Measurements from ENCODE around the gene SPATA1. TPM values are rescaled to one million over a fixed set of nuclear protein-coding genes. Genes with fewer than 3 reads are reported as not detected.

The SPATA1 gene
- total RNA-seq, 2 experiments from 2014 or later, result 1.4 to 4.8 TPM

- BruUV-seq (replicated peaks), result no TSS peak
- no peak overlapping the region for H3K27ac ChIP-seq (ENCODE audit: low read depth, low read length, poor library complexity, severe bottlenecking)
- TF ChIP-seq CTCF (conservative IDR thresholded peaks at IDR 0.05; ENCODE audit: low read length) (no peak), EZH2phosphoT487 (IDR thresholded peaks at IDR 0.05; ENCODE audit: borderline replicate concordance, low read depth, low read length) (no peak)
- H3K4me2 ChIP-seq (ENCODE audit: low read length), result no peak overlapping the region
- H3K36me3 ChIP-seq (ENCODE audit: insufficient read depth, low read length), result no peaks in the 10 kb centered on the region
- H3K9me2 ChIP-seq (ENCODE audit: insufficient read depth, low read length), result no peaks in the 10 kb centered on the region
- no peaks in the 10 kb centered on the region for H3K9me3 ChIP-seq (ENCODE audit: low read length)
- H3K79me2 ChIP-seq (ENCODE audit: insufficient read depth, low read depth, low read length), result no peaks in the 10 kb centered on the region
- H3K4me1 ChIP-seq (ENCODE audit: insufficient read depth, low read length, poor library complexity, severe bottlenecking), result no peaks in the 10 kb centered on the region
- POLR2A ChIA-PET, result interaction anchor here (1.4 kb wide), 1 partner anchor 11 kb away, joined by 4 read pairs; the partner anchor contains the start of gene RPF1
- no peak for DNase-seq (ENCODE audit: low spot score)
- H2AFZ ChIP-seq (ENCODE audit: low read length), result no peak overlapping the region
- no peak overlapping the region for H3K4me3 ChIP-seq (ENCODE audit: low read depth, low read length, poor library complexity, severe bottlenecking)
- H4K20me1 ChIP-seq (ENCODE audit: insufficient read depth, low read length), result no peaks in the 10 kb centered on the region
- CTCF ChIA-PET (ENCODE audit: unreplicated experiment), result no interaction called here
- intact Hi-C loops (cut with micrococcal nuclease; ENCODE audit: unreplicated experiment), result no loop called here
Measured at GRCh38 chr1:84467298-84467697, 38.9 kb upstream of the SPATA1 start.

- intact Hi-C loops (cut with micrococcal nuclease; ENCODE audit: unreplicated experiment), result no loop called here
- Histone ChIP-seq H3K4me3 (ENCODE audit: low read depth, low read length, poor library complexity, severe bottlenecking) (no peak overlapping the region), H3K27ac (ENCODE audit: low read depth, low read length, poor library complexity, severe bottlenecking) (no peak overlapping the region), H3K9me3 (ENCODE audit: low read length) (peaks cover 8% of the 10 kb centered on the region), H3K4me2 (ENCODE audit: low read length) (no peak overlapping the region), H3K36me3 (ENCODE audit: insufficient read depth, low read length) (peaks cover 2% of the 10 kb centered on the region), H4K20me1 (ENCODE audit: insufficient read depth, low read length) (0 out of 2 replicates have a peak, but pooled peaks cover 3% of the 10 kb centered on the region), H3K79me2 (ENCODE audit: insufficient read depth, low read depth, low read length) (peaks cover 18% of the 10 kb centered on the region), H3K4me1 (ENCODE audit: insufficient read depth, low read length, poor library complexity, severe bottlenecking) (peaks cover 14% of the 10 kb centered on the region), H2AFZ (ENCODE audit: low read length) (no peak overlapping the region), H3K9me2 (ENCODE audit: insufficient read depth, low read length) (no peaks in the 10 kb centered on the region)
- DNase-seq (ENCODE audit: low spot score), result no peak
- TF ChIP-seq CTCF (conservative IDR thresholded peaks at IDR 0.05; ENCODE audit: low read length) (no peak), EZH2phosphoT487 (IDR thresholded peaks at IDR 0.05; ENCODE audit: borderline replicate concordance, low read depth, low read length) (no peak)
- BruUV-seq (replicated peaks), result no TSS peak
- POLR2A ChIA-PET, result no interaction called here
- CTCF ChIA-PET (ENCODE audit: unreplicated experiment), result no interaction called here
Measured at GRCh38 chr1:84476225-84476624, 30.0 kb upstream of the SPATA1 start.

Data from OCI-LY7 (cell line).